GM12878 (cell line): ENCODE measurements around the gene SIRT2. TPM values are rescaled to one million over a fixed set of nuclear protein-coding genes. Genes with fewer than 3 reads are reported as not detected.
A peak's percentile ranks its signal among the peaks of the same experiment; 100 is the strongest.

ENCODE experiments used
- BACH1 ChIP-seq: fragments of 450-650 bp; IDR thresholded peaks from 2 replicates; pipeline ENCODE4 v1.6.1; 2017; ENCODE audit warnings: mild to moderate bottlenecking, borderline replicate concordance
- BMI1 ChIP-seq: fragments of 450-650 bp; IDR thresholded peaks from 2 replicates; pipeline ENCODE4 v1.6.1; 2016; ENCODE audit warnings: mild to moderate bottlenecking, moderate library complexity, borderline replicate concordance
- EGR1 ChIP-seq, 2 experiments: IDR thresholded peaks; 1 replicate in 1 of 2; 2 replicates in 1 of 2; pipeline ENCODE4 v1.6.1; 2011 to 2012; ENCODE audit warnings: low read depth in 2 of 2, low read length in 2 of 2, borderline replicate concordance in 1 of 2, mild to moderate bottlenecking in 1 of 2, moderate library complexity in 1 of 2
- HCFC1 ChIP-seq: fragments of 150-350 bp; IDR thresholded peaks from 2 replicates; pipeline ENCODE4 v1.6.1; 2014; ENCODE audit warnings: low read length
- HDGF ChIP-seq: fragments of 450-650 bp; IDR thresholded peaks from 2 replicates; pipeline ENCODE4 v1.6.1; 2016; ENCODE audit warnings: antibody characterized with exemption
- HSF1 ChIP-seq: fragments of 150-350 bp; IDR thresholded peaks from 2 replicates; pipeline ENCODE4 v1.6.1; 2014; ENCODE audit warnings: mild to moderate bottlenecking, low read depth, low read length
- IRF3 ChIP-seq: fragments of 450-650 bp; IDR thresholded peaks from 2 replicates; pipeline ENCODE4 v1.6.1; 2014; ENCODE audit warnings: mild to moderate bottlenecking
- IRF4 ChIP-seq: IDR thresholded peaks from 2 replicates; pipeline ENCODE4 v1.6.1; 2011; ENCODE audit warnings: low read depth, low read length
- IRF5 ChIP-seq: fragments of 450-650 bp; IDR thresholded peaks from 2 replicates; pipeline ENCODE4 v1.6.1; 2017; ENCODE audit warnings: borderline replicate concordance
- JUND ChIP-seq: IDR thresholded peaks from 2 replicates; pipeline ENCODE4 v1.6.1; 2012; ENCODE audit warnings: low read depth, mild to moderate bottlenecking, low read length, improper control_type of control experiment, moderate library complexity
- KLF5 ChIP-seq: fragments of 450-650 bp; IDR thresholded peaks from 2 replicates; pipeline ENCODE4 v1.6.1; 2014; ENCODE audit warnings: mild to moderate bottlenecking; ENCODE audit not compliant: partially characterized antibody
- LARP7 ChIP-seq: fragments of 450-650 bp; IDR thresholded peaks from 2 replicates; pipeline ENCODE4 v1.6.1; 2017; ENCODE audit warnings: mild to moderate bottlenecking
- NFXL1 ChIP-seq: fragments of 450-650 bp; IDR thresholded peaks from 2 replicates; pipeline ENCODE4 v1.6.1; 2017; ENCODE audit warnings: antibody characterized with exemption, mild to moderate bottlenecking, borderline replicate concordance
- NR2F1 ChIP-seq: fragments of 450-650 bp; conservative IDR thresholded peaks from 2 replicates; pipeline ENCODE4 v1.6.1; 2017; ENCODE audit warnings: mild to moderate bottlenecking
- NRF1 ChIP-seq: conservative IDR thresholded peaks from 2 replicates; pipeline ENCODE4 v1.6.1; 2011; ENCODE audit warnings: mild to moderate bottlenecking, low read depth, low read length, improper control_type of control experiment
- PAX8 ChIP-seq: fragments of 450-650 bp; IDR thresholded peaks from 2 replicates; pipeline ENCODE4 v1.6.1; 2017; ENCODE audit warnings: mild to moderate bottlenecking, moderate library complexity
- PML ChIP-seq: IDR thresholded peaks from 2 replicates; pipeline ENCODE4 v1.6.1; 2012; ENCODE audit warnings: low read length, inconsistent platforms
- POLR2A ChIP-seq: IDR thresholded peaks from 2 replicates; pipeline ENCODE4 v1.6.1; 2011; ENCODE audit warnings: low read depth, mild to moderate bottlenecking, low read length
- POLR2AphosphoS2 ChIP-seq: IDR thresholded peaks from 2 replicates; pipeline ENCODE4 v1.6.1; 2011; ENCODE audit warnings: low read depth, mild to moderate bottlenecking, low read length, improper control_type of control experiment, moderate library complexity
- PRDM15 ChIP-seq: fragments of 450-650 bp; formaldehyde crosslinking; IDR thresholded peaks from 2 replicates; pipeline ENCODE4 v1.4.0; 2020; ENCODE audit warnings: mild to moderate bottlenecking, moderate library complexity
- RAD51 ChIP-seq: fragments of 450-650 bp; IDR thresholded peaks from 2 replicates; pipeline ENCODE4 v1.6.1; 2016; ENCODE audit warnings: moderate library complexity, mild to moderate bottlenecking, inconsistent platforms
- RCOR1 ChIP-seq: conservative IDR thresholded peaks from 2 replicates; pipeline ENCODE4 v1.6.1; 2012; ENCODE audit warnings: low read depth, low read length, improper control_type of control experiment
- TCF12 ChIP-seq: IDR thresholded peaks from 2 replicates; pipeline ENCODE4 v1.6.1; 2011; ENCODE audit warnings: low read depth, mild to moderate bottlenecking, low read length
- TCF7 ChIP-seq: IDR thresholded peaks from 2 replicates; pipeline ENCODE4 v1.6.1; 2014; ENCODE audit warnings: antibody characterized with exemption, borderline replicate concordance
- ZNF622 ChIP-seq: fragments of 450-650 bp; IDR thresholded peaks from 2 replicates; pipeline ENCODE4 v1.6.1; 2017; ENCODE audit warnings: mild to moderate bottlenecking, inconsistent platforms
- polyA plus RNA-seq, 11 experiments: library from polyadenylated mRNA; depleted of rRNA in 4 of 11; unstranded in 6 of 11; stranded (reverse) in 5 of 11; fragments of >200 nt; fragmentation: Nextera tagmentation in 4 of 11; fragmentation: Illumina TruSeq in 1 of 11; extraction: Ambion mirVana in 4 of 11; extraction: Trizol in 1 of 11; gene quantifications; 1 replicate in 1 of 11; 2 replicates in 10 of 11; pipeline versions ENCODE4 v1.2.1 to v1.2.3, GENCODE V29; 2011 to 2016; ENCODE audit warnings: inconsistent platforms in 2 of 11, missing spikeins in 2 of 11, low read depth in 1 of 11
- total RNA-seq, 4 experiments: library from RNA; depleted of rRNA in 3 of 4; stranded (reverse); fragments of >200 nt in 3 of 4; fragmentation: Illumina TruSeq in 1 of 4; extraction: Trizol in 1 of 4; gene quantifications; 2 replicates each; pipeline versions ENCODE4 v1.2.1 to v1.2.3, GENCODE V29; 2013 to 2021

SIRT2 gene
- total and polyA plus RNA-seq, 10 of the 15 experiments (the other 5 are each of a cell fraction or from before 2014, with no cell fraction given), result 1.4 to 38.7 (median 24.1) TPM

GRCh38 chr19:38877781-38878574, 21.4 kb downstream of the SIRT2 start, which contains the start of gene RINL (continued):
- TF ChIP-seq IRF3 (no peak), NFXL1 (no peak), KLF5 (no peak), NRF1 (no peak), POLR2A (peak; percentile 82), JUND (no peak), ZNF622 (no peak), HDGF (peak; percentile 98), IRF4 (no peak), RCOR1 (no peak), BACH1 (0 out of 2 replicates have a peak, but pooled peaks have one; percentile 12), LARP7 (peak; percentile 55; the same call in 1 of the 2 replicates), RAD51 (no peak), TCF7 (no peak), EGR1 (IDR thresholded peaks at IDR 0.05; ENCODE audit: borderline replicate concordance in 1 of 2, low read depth in 2 of 2, low read length in 2 of 2) (no peak), HSF1 (no peak), PRDM15 (CRISPR knock-in tag) (no peak), TCF12 (no peak), BMI1 (no peak), PAX8 (no peak), NR2F1 (0 out of 2 replicates have a peak, but pooled peaks have one; percentile 27), HCFC1 (peak; percentile 36; the same call in 1 of the 2 replicates), IRF5 (no peak), PML (peak; percentile 34; the same call in 1 of the 2 replicates), POLR2AphosphoS2 (peak; percentile 50; the same call in 1 of the 2 replicates)
